ENCODE data around the gene LRCH4. TPM values are rescaled to one million over a fixed set of nuclear protein-coding genes. Genes with fewer than 3 reads are reported as not detected.

Gene LRCH4
- total and polyA plus RNA-seq, 9 of the 15 experiments (the other 6 are each of a cell fraction or from before 2014, with no cell fraction given), result 0.06 to 63.3 (median 15.0) TPM

DNA sequence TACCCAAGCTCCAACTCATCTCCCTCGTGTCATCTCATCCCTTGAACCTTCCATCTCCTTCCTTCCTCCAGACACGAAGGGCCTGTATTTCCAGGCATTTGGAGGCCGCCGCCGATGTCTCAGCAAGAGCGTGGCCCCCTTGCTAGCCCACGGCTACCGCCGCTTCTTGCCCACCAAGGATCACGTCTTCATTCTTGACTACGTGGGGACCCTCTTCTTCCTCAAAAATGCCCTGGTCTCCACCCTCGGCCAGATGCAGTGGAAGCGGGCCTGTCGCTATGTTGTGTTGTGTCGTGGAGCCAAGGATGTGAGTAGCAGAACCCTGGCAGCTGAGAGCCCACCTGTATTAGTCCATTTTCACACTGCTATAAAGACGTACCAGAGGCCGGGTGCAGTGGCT is 5.7 kb upstream of the LRCH4 start:
- 68% methylated on average over 17 of the region's 17 CpGs for WGBS (ENCODE audit: insufficient coverage, low coverage, missing lambda C conversion rate)
- no peaks in the 10 kb centered on the region for H3K9me3 ChIP-seq (replicated peaks; ENCODE audit: control insufficient read depth, insufficient read depth, low read depth, low read length)
- H3K4me3 ChIP-seq, result no peak overlapping the region
- no peaks in the 10 kb centered on the region; the same call in 2 of the 3 replicates for H3K79me2 ChIP-seq (ENCODE audit: control insufficient read depth, insufficient read depth, low read length)
- no peaks in the 10 kb centered on the region for H3K27me3 ChIP-seq (ENCODE audit: control insufficient read depth in 2 of 2, insufficient read depth in 2 of 2, low read length in 2 of 2)
- H3K9ac ChIP-seq (ENCODE audit: insufficient read depth in 1 of 2, low read depth in 2 of 2, low read length in 2 of 2), result no peak overlapping the region
- ChIA-PET POLR2A (interaction anchor here (0.7 to 1.3 kb wide), 2 partner anchors 20 to 29 kb away, joined by 3 to 5 read pairs; partner anchors contain the start of gene MOSPD3), CTCF (ENCODE audit: low intra/inter-chr PET ratio) (no interaction called here)
- H3K27ac ChIP-seq (ENCODE audit: extremely low read depth, low read depth, low read length), result no peak overlapping the region
- TF ChIP-seq, protein P1, sequence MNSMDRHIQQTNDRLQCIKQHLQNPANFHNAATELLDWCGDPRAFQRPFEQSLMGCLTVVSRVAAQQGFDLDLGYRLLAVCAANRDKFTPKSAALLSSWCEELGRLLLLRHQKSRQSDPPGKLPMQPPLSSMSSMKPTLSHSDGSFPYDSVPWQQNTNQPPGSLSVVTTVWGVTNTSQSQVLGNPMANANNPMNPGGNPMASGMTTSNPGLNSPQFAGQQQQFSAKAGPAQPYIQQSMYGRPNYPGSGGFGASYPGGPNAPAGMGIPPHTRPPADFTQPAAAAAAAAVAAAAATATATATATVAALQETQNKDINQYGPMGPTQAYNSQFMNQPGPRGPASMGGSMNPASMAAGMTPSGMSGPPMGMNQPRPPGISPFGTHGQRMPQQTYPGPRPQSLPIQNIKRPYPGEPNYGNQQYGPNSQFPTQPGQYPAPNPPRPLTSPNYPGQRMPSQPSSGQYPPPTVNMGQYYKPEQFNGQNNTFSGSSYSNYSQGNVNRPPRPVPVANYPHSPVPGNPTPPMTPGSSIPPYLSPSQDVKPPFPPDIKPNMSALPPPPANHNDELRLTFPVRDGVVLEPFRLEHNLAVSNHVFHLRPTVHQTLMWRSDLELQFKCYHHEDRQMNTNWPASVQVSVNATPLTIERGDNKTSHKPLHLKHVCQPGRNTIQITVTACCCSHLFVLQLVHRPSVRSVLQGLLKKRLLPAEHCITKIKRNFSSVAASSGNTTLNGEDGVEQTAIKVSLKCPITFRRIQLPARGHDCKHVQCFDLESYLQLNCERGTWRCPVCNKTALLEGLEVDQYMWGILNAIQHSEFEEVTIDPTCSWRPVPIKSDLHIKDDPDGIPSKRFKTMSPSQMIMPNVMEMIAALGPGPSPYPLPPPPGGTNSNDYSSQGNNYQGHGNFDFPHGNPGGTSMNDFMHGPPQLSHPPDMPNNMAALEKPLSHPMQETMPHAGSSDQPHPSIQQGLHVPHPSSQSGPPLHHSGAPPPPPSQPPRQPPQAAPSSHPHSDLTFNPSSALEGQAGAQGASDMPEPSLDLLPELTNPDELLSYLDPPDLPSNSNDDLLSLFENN (IDR thresholded peaks at IDR 0.05; ENCODE audit: low read depth in 2 of 2, low read length in 2 of 2), result no peak
- TF ChIP-seq PTTG1 (tag; IDR thresholded peaks at IDR 0.05; ENCODE audit: low read depth), result no peak
- TF ChIP-seq, protein P2, sequence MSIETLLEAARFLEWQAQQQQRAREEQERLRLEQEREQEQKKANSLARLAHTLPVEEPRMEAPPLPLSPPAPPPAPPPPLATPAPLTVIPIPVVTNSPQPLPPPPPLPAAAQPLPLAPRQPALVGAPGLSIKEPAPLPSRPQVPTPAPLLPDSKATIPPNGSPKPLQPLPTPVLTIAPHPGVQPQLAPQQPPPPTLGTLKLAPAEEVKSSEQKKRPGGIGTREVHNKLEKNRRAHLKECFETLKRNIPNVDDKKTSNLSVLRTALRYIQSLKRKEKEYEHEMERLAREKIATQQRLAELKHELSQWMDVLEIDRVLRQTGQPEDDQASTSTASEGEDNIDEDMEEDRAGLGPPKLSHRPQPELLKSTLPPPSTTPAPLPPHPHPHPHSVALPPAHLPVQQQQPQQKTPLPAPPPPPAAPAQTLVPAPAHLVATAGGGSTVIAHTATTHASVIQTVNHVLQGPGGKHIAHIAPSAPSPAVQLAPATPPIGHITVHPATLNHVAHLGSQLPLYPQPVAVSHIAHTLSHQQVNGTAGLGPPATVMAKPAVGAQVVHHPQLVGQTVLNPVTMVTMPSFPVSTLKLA (conservative IDR thresholded peaks at IDR 0.05), result no peak
- TF ChIP-seq FOXA1 (IDR thresholded peaks at IDR 0.05; ENCODE audit: borderline replicate concordance), result no peak
- no peak for TF ChIP-seq PTRF (tag; IDR thresholded peaks at IDR 0.05)
- TF ChIP-seq, protein P3, sequence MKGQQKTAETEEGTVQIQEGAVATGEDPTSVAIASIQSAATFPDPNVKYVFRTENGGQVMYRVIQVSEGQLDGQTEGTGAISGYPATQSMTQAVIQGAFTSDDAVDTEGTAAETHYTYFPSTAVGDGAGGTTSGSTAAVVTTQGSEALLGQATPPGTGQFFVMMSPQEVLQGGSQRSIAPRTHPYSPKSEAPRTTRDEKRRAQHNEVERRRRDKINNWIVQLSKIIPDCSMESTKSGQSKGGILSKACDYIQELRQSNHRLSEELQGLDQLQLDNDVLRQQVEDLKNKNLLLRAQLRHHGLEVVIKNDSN (CRISPR knock-in tag; IDR thresholded peaks at IDR 0.05), result no peak
- TF ChIP-seq FUS (optimal IDR thresholded peaks at IDR 0.05; ENCODE audit: low read depth, low read length), result no peak
- TF ChIP-seq ZNF239 (CRISPR knock-in tag; IDR thresholded peaks at IDR 0.05), result no peak
- TF ChIP-seq HDAC2 (IDR thresholded peaks at IDR 0.05), result no peak
- no peak for TF ChIP-seq ELF2 (CRISPR knock-in tag; IDR thresholded peaks at IDR 0.05)
- no peak for TF ChIP-seq XRCC4 (IDR thresholded peaks at IDR 0.05; ENCODE audit: extremely low read depth, insufficient read depth, insufficient read length)
- TF ChIP-seq TBL1XR1 (IDR thresholded peaks at IDR 0.05; ENCODE audit: low read length in 2 of 2), result no peak
- no peak for TF ChIP-seq HDAC3 (IDR thresholded peaks at IDR 0.05; ENCODE audit: borderline replicate concordance, partially characterized antibody)
- TF ChIP-seq STAT5A (IDR thresholded peaks at IDR 0.05; ENCODE audit: borderline replicate concordance, low read length), result no peak
- TF ChIP-seq, protein P4, sequence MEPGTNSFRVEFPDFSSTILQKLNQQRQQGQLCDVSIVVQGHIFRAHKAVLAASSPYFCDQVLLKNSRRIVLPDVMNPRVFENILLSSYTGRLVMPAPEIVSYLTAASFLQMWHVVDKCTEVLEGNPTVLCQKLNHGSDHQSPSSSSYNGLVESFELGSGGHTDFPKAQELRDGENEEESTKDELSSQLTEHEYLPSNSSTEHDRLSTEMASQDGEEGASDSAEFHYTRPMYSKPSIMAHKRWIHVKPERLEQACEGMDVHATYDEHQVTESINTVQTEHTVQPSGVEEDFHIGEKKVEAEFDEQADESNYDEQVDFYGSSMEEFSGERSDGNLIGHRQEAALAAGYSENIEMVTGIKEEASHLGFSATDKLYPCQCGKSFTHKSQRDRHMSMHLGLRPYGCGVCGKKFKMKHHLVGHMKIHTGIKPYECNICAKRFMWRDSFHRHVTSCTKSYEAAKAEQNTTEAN (CRISPR knock-in tag; IDR thresholded peaks at IDR 0.05), result no peak
- TF ChIP-seq SOX6 (IDR thresholded peaks at IDR 0.05), result no peak
- no peak for TF ChIP-seq BDP1 (IDR thresholded peaks at IDR 0.05; ENCODE audit: insufficient read depth, insufficient read length)
- DNase-seq (ENCODE audit: extremely low read depth in 1 of 4, low spot score in 3 of 4) (no peak), FAIRE-seq (no peak), ATAC-seq (no peak)
- intact Hi-C loops (cut with micrococcal nuclease), result no loop called here
- H3K9me1 ChIP-seq (ENCODE audit: control insufficient read depth, insufficient read depth, low read length), result no peaks in the 10 kb centered on the region
- H3K36me3 ChIP-seq (ENCODE audit: control insufficient read depth, insufficient read depth, low read length), result no peaks in the 10 kb centered on the region
- no peak overlapping the region for H2AFZ ChIP-seq (ENCODE audit: low read depth, low read length)
- H4K20me1 ChIP-seq (replicated peaks; ENCODE audit: control insufficient read depth, insufficient read depth, low read length), result no peaks in the 10 kb centered on the region
- in situ Hi-C loops (cut with MboI), result no loop called here
- H3K4me1 ChIP-seq (replicated peaks in 1 of 2; ENCODE audit: control insufficient read depth in 2 of 2, insufficient read depth in 2 of 2, low read length in 2 of 2), result peaks cover 0 to 22% of the 10 kb centered on the region in 2 experiments; a peak in 3 of 5 replicates
- BruUV-seq (replicated peaks), result no TSS peak
- H3K4me2 ChIP-seq (ENCODE audit: insufficient read depth, low read length), result no peak overlapping the region

All from K562 (cell line).